GM12891 (cell line): ENCODE measurements around the gene ZNF511.

Experiments
- PAX5 ChIP-seq: IDR thresholded peaks from 2 replicates; pipeline ENCODE4 v1.6.1; 2011; ENCODE audit warnings: low read length, moderate library complexity, mild to moderate bottlenecking; ENCODE audit not compliant: insufficient read depth, severe bottlenecking
- POLR2A ChIP-seq: IDR thresholded peaks from 2 replicates; pipeline ENCODE4 v1.6.1; 2011; ENCODE audit warnings: low read depth, low read length, control low read depth
- POLR2AphosphoS5 ChIP-seq: IDR thresholded peaks from 2 replicates; pipeline ENCODE4 v1.6.1; 2011; ENCODE audit warnings: low read depth, low read length, control low read depth
- POU2F2 ChIP-seq: IDR thresholded peaks from 2 replicates; pipeline ENCODE4 v1.6.1; 2011; ENCODE audit warnings: low read depth, mild to moderate bottlenecking, control low read depth, low read length, moderate library complexity
- TAF1 ChIP-seq: IDR thresholded peaks from 2 replicates; pipeline ENCODE4 v1.6.1; 2011; ENCODE audit warnings: low read depth, low read length, control low read depth

GRCh38 chr10:133270773-133271297 is 37.9 kb upstream of the ZNF511 start:
- TF ChIP-seq POLR2AphosphoS5 (no peak), POLR2A (no peak), PAX5 (no peak), TAF1 (no peak), POU2F2 (no peak)
